LHCN-M2 (cell line): ENCODE results near the gene NHLRC1. TPM values are rescaled to one million over a fixed set of nuclear protein-coding genes. Genes with fewer than 3 reads are reported as not detected.
A peak's percentile ranks its signal among the peaks of the same experiment; 100 is the strongest.
"Not testable (repeated sequence)": the region's sequence is repeated elsewhere in the genome, so short reads cannot be mapped to it uniquely, and the experiment has no call there.

ENCODE experiments used
- DNase-seq: peaks from one replicate; pipeline ENCODE4 v3.0.0-alpha.2; 2012; ENCODE audit warnings: low read depth
- polyA plus RNA-seq: library from polyadenylated mRNA; unstranded; fragments of >200 nt; gene quantifications from one replicate; pipeline ENCODE4 v1.2.1, GENCODE V29; 2012; ENCODE audit warnings: missing spikeins
- total RNA-seq: library from RNA; depleted of rRNA; stranded (reverse); fragments of >200 nt; gene quantifications from 2 replicates; pipeline ENCODE4 v1.2.3, GENCODE V29; 2014; rRNA removed

NHLRC1 gene
- total RNA-seq = 1.5 and 3.3 TPM in 2 replicates
- 1.7 TPM for polyA plus RNA-seq

DNA sequence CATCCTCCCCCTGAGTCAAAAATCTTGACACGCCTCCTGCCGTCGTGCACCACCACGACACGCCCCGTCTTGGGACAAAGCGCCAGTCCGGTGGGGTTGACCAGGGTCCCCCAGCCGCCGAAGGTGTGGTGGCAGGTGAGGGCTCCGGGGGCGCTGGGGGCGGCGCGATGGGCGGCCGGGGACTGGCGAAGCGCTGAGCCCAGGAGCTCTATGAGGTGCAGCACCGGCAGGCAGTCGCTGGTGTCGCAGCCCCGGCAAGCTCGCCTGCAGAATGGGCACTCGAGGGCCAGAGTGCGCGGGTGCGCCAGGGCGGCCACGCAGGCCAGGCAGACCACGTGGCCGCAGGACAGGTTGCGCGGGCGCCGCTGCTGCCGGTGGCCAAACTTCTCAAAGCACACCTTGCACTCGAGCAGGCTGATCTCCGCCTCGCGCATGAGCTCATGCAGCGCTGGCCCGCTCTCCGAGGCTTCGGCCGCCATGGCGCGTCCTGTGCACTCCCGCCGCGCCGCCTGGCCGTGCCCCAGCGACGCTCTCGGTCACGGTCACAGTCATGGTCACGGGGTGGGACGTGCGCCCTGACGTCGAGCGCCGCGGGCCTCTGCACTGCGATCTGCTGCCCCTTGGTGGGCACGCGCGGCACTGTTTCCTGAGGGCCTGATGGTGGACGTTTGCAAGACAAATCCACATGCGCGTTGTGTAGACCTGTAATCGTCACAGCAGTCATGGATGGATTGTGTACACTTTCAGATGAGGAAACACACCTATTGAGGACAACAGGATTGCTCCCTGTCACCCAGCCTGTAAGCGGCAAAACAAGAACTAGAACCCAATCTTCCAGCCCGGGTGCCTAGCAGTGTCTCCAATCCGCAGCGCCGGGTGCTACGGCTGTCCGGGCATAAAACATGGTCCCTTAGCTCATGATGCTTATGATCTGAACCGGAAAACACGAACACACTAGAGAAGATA, at the start of gene NHLRC1:
NHLRC1 (minus strand) TSS at position 550 of the 966 bp plus-strand sequence; CDS start at position 479, 71 bp downstream.
- DNase-seq = peak; percentile 82

DNA sequence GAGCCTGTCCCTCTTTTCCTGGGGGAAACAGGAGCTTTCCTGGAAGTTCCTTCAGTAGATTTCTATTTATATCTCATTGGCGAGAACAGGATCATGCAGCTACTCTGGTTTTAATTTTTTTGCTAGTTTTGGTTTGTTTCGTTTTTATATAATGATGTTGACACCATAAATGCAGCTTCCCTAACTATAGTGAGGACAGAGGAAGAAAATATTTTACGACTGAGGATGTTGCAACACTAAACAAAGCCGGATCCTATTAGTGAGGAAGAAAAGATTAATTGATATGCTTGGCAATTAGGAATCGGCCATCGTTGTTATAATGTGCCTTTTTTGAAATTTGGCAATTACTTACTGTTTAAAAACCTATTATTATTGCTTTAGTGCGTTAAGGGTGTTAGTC, 49.4 kb upstream of the NHLRC1 start:
- no peak for DNase-seq

GRCh38 chr6:18168264-18168663, 45.8 kb upstream of the NHLRC1 start:
- DNase-seq = no peak

GRCh38 chr6:18166312-18167036, 44.0 kb upstream of the NHLRC1 start:
- DNase-seq = peak; percentile 67

- peak; percentile 59 for DNase-seq
Measured at GRCh38 chr6:18165751-18166150, 43.3 kb upstream of the NHLRC1 start.

DNA sequence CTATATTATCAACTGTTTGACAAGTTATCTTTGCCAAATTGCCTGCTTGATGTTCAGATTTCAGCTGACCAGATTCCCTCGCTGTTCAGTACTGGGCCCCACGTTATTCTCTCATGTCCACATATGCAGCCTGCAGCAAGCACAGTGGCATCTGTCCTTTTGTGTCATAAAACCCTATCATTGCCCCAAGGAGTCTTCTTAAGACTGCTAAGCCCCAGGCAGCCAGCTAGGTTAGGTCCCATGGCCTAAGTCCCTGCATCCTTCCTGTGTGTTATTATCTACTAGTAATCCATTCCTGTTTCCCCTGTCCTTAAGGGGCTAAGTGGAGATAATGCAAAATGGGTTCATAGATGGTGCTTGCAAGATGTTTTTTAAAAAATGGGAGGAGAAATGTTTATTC, 39.9 kb upstream of the NHLRC1 start:
- DNase-seq = no peak

DNA sequence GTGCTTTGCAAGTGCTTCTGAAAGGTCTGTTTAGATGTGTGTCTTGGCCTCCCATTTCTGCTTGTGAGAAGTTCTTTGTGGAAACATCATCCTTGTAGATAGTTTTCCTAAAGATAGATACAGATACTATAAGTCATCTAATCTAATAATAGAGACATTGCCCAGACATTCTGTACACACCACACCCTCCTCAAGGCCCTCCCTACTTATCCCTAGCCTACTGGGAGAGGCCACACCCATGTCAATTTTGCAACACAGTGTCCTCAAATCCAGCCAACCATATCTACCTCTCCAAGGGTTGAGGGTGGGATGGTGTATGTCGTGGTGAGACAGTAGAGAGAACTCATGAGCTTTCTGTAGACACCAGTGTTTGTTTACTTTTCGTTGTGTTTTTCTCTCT, 39.0 kb upstream of the NHLRC1 start:
- DNase-seq = no peak

- DNase-seq = no peak
Measured at GRCh38 chr6:18160911-18161310, 38.4 kb upstream of the NHLRC1 start.

- DNase-seq = peak; percentile 38
Measured at GRCh38 chr6:18155864-18156421, 33.5 kb upstream of the NHLRC1 start.

DNA sequence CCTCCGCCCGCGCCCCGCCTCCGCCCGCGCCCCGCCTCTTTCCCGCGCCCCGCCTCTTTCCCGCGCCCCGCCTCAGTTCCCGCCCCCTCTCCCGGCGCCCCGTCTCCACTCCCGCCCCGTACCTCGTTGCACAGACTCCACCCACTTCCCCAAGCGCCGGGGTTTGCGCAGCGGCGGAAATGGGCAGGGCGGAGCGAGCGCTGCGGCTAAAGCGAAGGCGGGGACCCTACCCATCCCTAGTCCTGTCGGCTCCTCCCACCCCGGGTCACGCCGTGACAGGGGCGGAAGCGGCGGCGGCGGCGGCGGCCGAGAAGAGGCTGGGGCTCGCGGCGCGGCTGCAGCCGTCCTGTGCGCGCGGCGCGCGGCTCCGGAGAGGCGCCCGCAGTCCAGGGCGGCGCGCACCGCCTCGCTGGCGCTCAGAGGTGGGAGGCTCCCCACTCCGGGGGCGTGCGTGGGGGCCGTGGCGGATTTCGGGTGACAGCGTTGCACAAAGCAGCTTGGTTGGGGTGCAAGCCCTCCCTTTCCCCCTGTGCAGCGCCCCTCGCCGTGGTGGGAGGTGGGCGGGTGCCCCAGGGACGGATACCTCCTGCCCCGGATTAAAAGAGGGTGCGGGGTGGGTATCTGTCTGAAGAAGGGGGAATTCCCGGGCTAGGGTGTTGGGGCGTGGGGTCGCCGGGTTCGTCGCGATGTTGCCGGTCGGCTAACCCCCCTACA, 32.8 kb upstream of the NHLRC1 start, which contains the start of gene KDM1B:
KDM1B (plus strand) TSS at position 273 of the 714 bp plus-strand sequence. CDS start 4,474 bp downstream, outside the sequence.
- DNase-seq = peak; percentile 98

DNA sequence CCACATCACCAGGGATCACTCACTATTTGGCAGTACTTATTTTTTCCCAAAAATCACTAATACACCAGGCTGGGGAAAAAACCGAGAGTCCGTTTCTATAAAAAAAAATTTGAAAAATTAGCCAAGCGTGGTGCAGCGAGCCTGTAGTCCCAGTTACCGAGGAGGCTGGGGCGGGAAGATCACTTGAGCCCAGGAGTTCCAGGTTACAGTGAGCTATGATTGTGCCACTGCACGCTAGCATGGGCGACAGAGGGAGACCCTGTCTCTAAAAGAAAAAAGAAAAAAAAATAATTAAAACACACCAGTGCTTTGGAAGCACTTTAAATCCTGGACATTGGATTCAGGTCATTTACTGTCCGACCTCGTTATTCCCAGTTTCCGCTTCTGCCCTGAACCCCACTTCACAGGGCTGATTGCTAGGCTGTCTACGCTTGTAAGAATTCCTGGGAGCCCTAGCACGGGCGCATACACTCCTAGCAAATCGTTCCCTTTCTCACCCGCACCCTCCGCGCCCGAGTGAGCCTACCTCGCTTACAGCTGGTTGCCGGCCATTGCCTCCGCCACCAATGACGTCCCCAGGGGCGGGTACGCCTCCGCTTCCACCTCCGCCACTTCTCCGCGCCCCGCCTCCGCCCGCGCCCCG, 32.2 kb upstream of the NHLRC1 start, which contains the start of gene TPMT:
TPMT (minus strand) TSS at position 571 of the 643 bp plus-strand sequence. CDS start 5,950 bp downstream, outside the sequence.
- no peak for DNase-seq

DNA sequence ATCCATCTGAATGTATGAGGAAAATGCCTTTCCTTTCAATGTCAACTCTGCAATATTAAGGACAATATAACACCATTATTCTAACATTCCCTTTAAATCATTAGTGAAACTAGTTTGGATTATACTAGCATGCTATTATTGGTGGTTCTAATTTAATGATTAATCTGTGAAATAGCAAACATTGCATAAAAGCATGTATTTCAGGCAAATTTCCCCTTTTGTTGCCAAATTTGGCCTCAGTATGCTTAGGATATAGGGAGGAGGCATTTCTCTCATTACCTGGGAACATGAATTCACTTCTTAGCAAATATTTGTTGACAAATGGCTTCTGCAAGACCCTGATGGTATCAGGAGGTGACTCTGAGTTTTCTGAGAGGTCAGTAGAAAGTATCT, 30.8 kb upstream of the NHLRC1 start:
- no peak for DNase-seq

DNA sequence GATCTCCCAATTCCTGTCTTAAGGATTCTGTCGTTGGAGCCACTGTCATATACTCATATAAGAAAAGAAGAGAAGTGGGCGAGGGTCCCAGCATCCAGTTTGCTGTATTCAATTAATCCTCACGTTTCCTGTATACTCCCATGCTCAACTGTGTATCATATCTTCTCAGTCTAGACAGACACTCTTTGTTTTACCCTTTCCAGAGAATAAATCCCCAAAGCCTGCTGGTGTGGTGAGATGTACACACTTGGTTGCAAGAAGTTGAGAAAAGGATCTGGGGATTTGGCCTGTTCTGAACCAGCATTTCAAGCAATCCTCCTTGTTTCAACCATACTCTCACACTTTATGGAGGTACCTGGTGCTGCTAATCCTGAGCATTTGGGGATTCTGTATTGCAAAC, 29.3 kb upstream of the NHLRC1 start:
- DNase-seq = no peak

- not testable (repeated sequence) for DNase-seq
Measured at GRCh38 chr6:18151391-18151790, 28.9 kb upstream of the NHLRC1 start.

DNA sequence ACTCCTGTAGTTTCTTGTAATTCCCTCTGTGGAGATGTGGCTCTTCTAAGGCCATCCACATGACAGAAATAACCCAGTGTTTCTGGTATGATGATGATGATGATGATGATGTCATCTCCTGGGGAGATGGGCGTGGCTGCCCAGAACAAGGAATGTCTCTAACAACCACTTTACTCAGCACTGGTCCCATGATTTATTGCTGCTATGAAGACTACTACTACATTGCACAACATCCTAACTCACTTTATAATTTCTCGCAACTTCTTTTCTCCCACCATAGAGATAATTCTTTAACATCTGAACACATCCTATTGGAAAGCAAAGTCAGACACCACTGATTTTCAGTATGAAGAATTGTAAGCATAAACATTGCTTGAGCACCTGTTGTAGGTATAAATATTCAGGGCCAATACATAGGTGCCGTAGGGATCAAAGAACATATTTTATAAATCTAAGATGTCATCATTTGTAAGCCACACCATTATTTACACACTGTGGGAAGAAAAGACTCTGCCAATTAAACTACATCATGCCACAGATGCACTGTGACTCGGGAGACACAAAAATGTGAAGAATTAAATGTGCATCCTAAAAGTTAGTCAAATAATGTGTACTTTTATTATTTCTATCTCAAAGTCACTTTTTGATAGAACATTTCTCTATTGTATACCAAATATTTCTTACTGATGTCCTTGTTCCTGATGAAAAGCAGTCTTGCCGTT, 26.0 kb upstream of the NHLRC1 start:
- DNase-seq = peak; percentile 76

- DNase-seq = no peak
Measured at GRCh38 chr6:18147616-18148015, 25.1 kb upstream of the NHLRC1 start.

- DNase-seq = peak; percentile 50
Measured at GRCh38 chr6:18147160-18147559, 24.7 kb upstream of the NHLRC1 start.

- DNase-seq = no peak
Measured at GRCh38 chr6:18142591-18142861, 20.0 kb upstream of the NHLRC1 start.

GRCh38 chr6:18141805-18142590, 19.5 kb upstream of the NHLRC1 start:
- no peak for DNase-seq
